GM23248 (cell line): ENCODE data around the gene PEAK3.

Source experiments
- EZH2 ChIP-seq: fragments of 200-600 bp; sonication (generic); IDR thresholded peaks from 2 replicates; pipeline ENCODE4 v1.6.1; 2018; ENCODE audit warnings: antibody characterized with exemption, mild to moderate bottlenecking; ENCODE audit not compliant: insufficient read depth, poor library complexity, severe bottlenecking
- EZH2phosphoT487 ChIP-seq: fragments of 200-600 bp; sonication (generic); IDR thresholded peaks from 2 replicates; pipeline ENCODE4 v1.6.1; 2018; ENCODE audit warnings: antibody characterized with exemption, moderate library complexity, mild to moderate bottlenecking, low read depth; ENCODE audit not compliant: insufficient read depth

DNA sequence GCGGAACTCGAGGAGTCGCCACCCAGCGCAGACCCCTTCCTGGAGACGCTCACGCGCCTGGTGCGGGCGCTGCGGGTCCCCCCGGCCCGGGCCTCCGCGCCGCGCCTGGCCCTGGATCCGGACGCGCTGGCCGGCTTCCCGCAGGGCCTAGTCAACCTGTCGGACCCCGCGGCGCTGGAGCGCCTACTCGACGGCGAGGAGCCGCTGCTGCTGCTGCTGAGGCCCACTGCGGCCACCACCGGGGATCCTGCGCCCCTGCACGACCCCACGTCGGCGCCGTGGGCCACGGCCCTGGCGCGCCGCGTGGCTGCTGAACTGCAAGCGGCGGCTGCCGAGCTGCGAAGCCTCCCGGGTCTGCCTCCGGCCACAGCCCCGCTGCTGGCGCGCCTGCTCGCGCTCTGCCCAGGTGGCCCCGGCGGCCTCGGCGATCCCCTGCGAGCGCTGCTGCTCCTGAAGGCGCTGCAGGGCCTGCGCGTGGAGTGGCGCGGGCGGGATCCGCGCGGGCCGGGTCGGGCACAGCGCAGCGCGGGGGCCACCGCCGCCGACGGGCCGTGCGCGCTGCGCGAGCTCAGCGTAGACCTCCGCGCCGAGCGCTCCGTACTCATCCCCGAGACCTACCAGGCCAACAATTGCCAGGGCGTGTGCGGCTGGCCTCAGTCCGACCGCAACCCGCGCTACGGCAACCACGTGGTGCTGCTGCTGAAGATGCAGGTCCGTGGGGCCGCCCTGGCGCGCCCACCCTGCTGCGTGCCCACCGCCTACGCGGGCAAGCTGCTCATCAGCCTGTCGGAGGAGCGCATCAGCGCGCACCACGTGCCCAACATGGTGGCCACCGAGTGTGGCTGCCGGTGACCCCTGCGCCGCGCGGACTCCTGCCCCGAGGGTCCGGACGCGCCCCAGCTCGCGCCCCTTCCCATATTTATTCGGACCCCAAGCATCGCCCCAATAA is 30.6 kb downstream of the PEAK3 start:
- TF ChIP-seq EZH2phosphoT487 (no peak), EZH2 (no peak)
